HL-60 (cell line): ENCODE data around the gene NUCKS1.

ENCODE experiments used
- DNase-seq, 2 experiments: peaks; one replicate each; pipeline ENCODE4 v3.0.0-alpha.2; 2010 to 2020; ENCODE audit warnings: low read depth in 1 of 2, low spot score in 1 of 2
- H3K27ac ChIP-seq: fragments of 250-450 bp; sonication (Bioruptor Pico); replicated peaks from 2 replicates; pipeline ENCODE4 v1.5.1; 2020; ENCODE audit warnings: mild to moderate bottlenecking, moderate library complexity
- H3K27me3 ChIP-seq: fragments of 250-450 bp; sonication (Bioruptor Pico); 2 replicates; pipeline ENCODE4 v1.5.1; 2021; ENCODE audit warnings: mild to moderate bottlenecking, moderate library complexity; ENCODE audit not compliant: insufficient read depth, poor library complexity, severe bottlenecking
- H3K4me3 ChIP-seq: replicated peaks from 2 replicates; pipeline ENCODE4 v1.5.1; 2011; ENCODE audit warnings: mild to moderate bottlenecking, control low read depth, low read length; ENCODE audit not compliant: insufficient read depth
- GABPA ChIP-seq: IDR thresholded peaks from 2 replicates; pipeline ENCODE4 v1.6.1; 2012; ENCODE audit warnings: low read depth
- POLR2AphosphoS5 ChIP-seq: IDR thresholded peaks from 2 replicates; pipeline ENCODE4 v1.6.1; 2012; ENCODE audit warnings: low read depth
- SPI1 ChIP-seq: IDR thresholded peaks from 2 replicates; pipeline ENCODE4 v1.6.1; 2012; ENCODE audit warnings: low read depth, mild to moderate bottlenecking, borderline replicate concordance
- TF ChIP-seq, protein P1 (sequence below): IDR thresholded peaks from one replicate; pipeline ENCODE4 v1.5.1; 2011; ENCODE audit warnings: low read length, control low read depth, inconsistent platforms; ENCODE audit not compliant: insufficient read depth
- TF ChIP-seq, protein P2 (sequence below): IDR thresholded peaks from 2 replicates; pipeline ENCODE4 v1.6.1; 2012; ENCODE audit warnings: low read depth; ENCODE audit not compliant: insufficient replicate concordance

Gene NUCKS1

GRCh38 chr1:205700865-205701401 is 49.0 kb downstream of the NUCKS1 start:
- Histone ChIP-seq H3K4me3 (no peak overlapping the region), H3K27ac (no peak overlapping the region), H3K27me3 (peaks cover 3% of the 10 kb centered on the region)
- TF ChIP-seq, protein P1, sequence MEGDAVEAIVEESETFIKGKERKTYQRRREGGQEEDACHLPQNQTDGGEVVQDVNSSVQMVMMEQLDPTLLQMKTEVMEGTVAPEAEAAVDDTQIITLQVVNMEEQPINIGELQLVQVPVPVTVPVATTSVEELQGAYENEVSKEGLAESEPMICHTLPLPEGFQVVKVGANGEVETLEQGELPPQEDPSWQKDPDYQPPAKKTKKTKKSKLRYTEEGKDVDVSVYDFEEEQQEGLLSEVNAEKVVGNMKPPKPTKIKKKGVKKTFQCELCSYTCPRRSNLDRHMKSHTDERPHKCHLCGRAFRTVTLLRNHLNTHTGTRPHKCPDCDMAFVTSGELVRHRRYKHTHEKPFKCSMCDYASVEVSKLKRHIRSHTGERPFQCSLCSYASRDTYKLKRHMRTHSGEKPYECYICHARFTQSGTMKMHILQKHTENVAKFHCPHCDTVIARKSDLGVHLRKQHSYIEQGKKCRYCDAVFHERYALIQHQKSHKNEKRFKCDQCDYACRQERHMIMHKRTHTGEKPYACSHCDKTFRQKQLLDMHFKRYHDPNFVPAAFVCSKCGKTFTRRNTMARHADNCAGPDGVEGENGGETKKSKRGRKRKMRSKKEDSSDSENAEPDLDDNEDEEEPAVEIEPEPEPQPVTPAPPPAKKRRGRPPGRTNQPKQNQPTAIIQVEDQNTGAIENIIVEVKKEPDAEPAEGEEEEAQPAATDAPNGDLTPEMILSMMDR: no peak
- no peak for DNase-seq

DNA sequence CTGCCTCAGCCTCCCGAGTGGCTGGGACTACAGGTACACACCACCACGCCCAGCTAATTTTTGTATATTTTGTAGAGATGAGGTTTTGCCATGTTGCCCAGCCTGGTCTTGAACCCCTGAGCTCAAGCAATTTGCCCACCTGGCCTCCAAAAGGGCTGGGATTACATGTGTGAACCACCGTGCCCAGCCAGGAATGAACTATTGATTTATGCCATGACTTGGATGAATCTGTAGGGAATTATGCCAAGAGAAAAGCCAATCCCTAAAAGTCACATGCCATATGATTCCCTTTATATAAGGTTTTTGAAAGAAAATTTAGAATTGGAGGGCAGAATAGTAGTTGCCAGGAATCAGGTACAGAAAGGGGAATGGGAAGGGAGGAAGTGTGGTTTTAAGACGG is 50.6 kb downstream of the NUCKS1 start:
- DNase-seq: no peak
- peaks cover 3% of the 10 kb centered on the region for H3K27me3 ChIP-seq
- no peak overlapping the region for H3K27ac ChIP-seq
- TF ChIP-seq GABPA (no peak), SPI1 (no peak), POLR2AphosphoS5 (no peak)
- TF ChIP-seq, protein P1: no peak
- TF ChIP-seq, protein P2, sequence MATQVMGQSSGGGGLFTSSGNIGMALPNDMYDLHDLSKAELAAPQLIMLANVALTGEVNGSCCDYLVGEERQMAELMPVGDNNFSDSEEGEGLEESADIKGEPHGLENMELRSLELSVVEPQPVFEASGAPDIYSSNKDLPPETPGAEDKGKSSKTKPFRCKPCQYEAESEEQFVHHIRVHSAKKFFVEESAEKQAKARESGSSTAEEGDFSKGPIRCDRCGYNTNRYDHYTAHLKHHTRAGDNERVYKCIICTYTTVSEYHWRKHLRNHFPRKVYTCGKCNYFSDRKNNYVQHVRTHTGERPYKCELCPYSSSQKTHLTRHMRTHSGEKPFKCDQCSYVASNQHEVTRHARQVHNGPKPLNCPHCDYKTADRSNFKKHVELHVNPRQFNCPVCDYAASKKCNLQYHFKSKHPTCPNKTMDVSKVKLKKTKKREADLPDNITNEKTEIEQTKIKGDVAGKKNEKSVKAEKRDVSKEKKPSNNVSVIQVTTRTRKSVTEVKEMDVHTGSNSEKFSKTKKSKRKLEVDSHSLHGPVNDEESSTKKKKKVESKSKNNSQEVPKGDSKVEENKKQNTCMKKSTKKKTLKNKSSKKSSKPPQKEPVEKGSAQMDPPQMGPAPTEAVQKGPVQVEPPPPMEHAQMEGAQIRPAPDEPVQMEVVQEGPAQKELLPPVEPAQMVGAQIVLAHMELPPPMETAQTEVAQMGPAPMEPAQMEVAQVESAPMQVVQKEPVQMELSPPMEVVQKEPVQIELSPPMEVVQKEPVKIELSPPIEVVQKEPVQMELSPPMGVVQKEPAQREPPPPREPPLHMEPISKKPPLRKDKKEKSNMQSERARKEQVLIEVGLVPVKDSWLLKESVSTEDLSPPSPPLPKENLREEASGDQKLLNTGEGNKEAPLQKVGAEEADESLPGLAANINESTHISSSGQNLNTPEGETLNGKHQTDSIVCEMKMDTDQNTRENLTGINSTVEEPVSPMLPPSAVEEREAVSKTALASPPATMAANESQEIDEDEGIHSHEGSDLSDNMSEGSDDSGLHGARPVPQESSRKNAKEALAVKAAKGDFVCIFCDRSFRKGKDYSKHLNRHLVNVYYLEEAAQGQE: no peak
- no peak overlapping the region for H3K4me3 ChIP-seq

DNA sequence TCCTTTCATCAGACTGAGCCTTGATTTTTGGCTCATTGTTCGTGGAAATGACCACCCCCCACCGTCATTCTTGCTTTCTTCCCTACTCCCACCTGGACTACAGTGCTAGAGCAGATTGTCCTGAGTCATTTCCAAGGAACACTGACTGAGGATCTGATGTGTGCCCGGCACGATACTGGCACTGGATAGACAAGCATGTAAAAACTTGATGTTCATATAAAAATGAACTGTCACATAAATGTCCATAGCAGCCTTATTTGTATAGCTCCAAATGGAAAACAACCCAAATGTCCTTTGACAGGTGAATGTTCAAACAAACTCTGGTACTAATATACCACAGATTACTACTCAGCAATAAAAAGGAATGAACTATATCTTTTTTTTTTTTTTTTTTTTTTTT is 51.1 kb downstream of the NUCKS1 start:
- DNase-seq: no peak
- TF ChIP-seq SPI1 (no peak), GABPA (no peak), POLR2AphosphoS5 (no peak)
- TF ChIP-seq, protein P2: no peak
- TF ChIP-seq, protein P1: no peak
- peaks cover 3% of the 10 kb centered on the region for H3K27me3 ChIP-seq
- H3K4me3 ChIP-seq: no peak overlapping the region
- H3K27ac ChIP-seq: no peak overlapping the region

- Histone ChIP-seq H3K4me3 (no peak overlapping the region), H3K27me3 (peaks cover 3% of the 10 kb centered on the region), H3K27ac (no peak overlapping the region)
- TF ChIP-seq, protein P2: no peak
- TF ChIP-seq, protein P1: no peak
- TF ChIP-seq GABPA (no peak), POLR2AphosphoS5 (no peak), SPI1 (no peak)
- DNase-seq: no peak
Observed at GRCh38 chr1:205693421-205693991, 56.5 kb downstream of the NUCKS1 start.
